K562 (cell line): ENCODE data around the gene ZDHHC17. TPM values are rescaled to one million over a fixed set of nuclear protein-coding genes. Genes with fewer than 3 reads are reported as not detected.

Experiments used
- CREM ChIP-seq: IDR thresholded peaks from 2 replicates; pipeline ENCODE4 v1.6.1; 2014; ENCODE audit warnings: antibody characterized with exemption, low read depth
- MCM2 ChIP-seq: fragments of 450-650 bp; IDR thresholded peaks from 2 replicates; pipeline ENCODE4 v1.6.1; 2017; ENCODE audit warnings: low read depth, mild to moderate bottlenecking
- RAD21 ChIP-seq, 2 experiments: fragments of 250-450 bp in 1 of 2; fragments of 450-650 bp in 1 of 2; sonication (Bioruptor Pico) in 1 of 2; formaldehyde crosslinking in 1 of 2; IDR thresholded peaks in 1 of 2; conservative IDR thresholded peaks in 1 of 2; 2 replicates each; pipeline versions ENCODE4 v1.4.0 to v1.8.0; 2020 to 2022; ENCODE audit warnings: mild to moderate bottlenecking in 2 of 2, moderate library complexity in 1 of 2
- RBM17 ChIP-seq: fragments of 200-400 bp; formaldehyde crosslinking; IDR thresholded peaks from 2 replicates; pipeline ENCODE4 v1.6.1; 2017; ENCODE audit warnings: low read depth, mild to moderate bottlenecking, low read length, borderline replicate concordance
- SMAD3 ChIP-seq: fragments of 450-650 bp; formaldehyde crosslinking; conservative IDR thresholded peaks from 2 replicates; pipeline ENCODE4 v1.4.0; 2020; ENCODE audit warnings: mild to moderate bottlenecking
- TAL1 ChIP-seq: fragments of 450-650 bp; IDR thresholded peaks from 2 replicates; pipeline ENCODE4 v1.6.1; 2016; ENCODE audit warnings: mild to moderate bottlenecking
- ZBTB40 ChIP-seq, 2 experiments: fragments of 450-650 bp in 1 of 2; sonication (generic) in 1 of 2; formaldehyde crosslinking in 1 of 2; IDR thresholded peaks; 2 replicates each; pipeline versions ENCODE4 v1.7.1 to v1.9.0; 2016 to 2022; ENCODE audit warnings: inconsistent platforms in 1 of 2, mild to moderate bottlenecking in 1 of 2, missing genetic modification reagents in 1 of 2
- ZNF561 ChIP-seq: fragments of 450-650 bp; formaldehyde crosslinking; conservative IDR thresholded peaks from 2 replicates; pipeline ENCODE4 v1.4.0; 2020; ENCODE audit warnings: mild to moderate bottlenecking, moderate library complexity
- ZNF830 ChIP-seq: fragments of 250-450 bp; sonication (Bioruptor Pico); IDR thresholded peaks from 2 replicates; pipeline ENCODE4 v1.5.0; 2021; ENCODE audit warnings: mild to moderate bottlenecking
- polyA plus RNA-seq, 8 experiments: library from polyadenylated mRNA; depleted of rRNA in 4 of 8; stranded (reverse) in 5 of 8; unstranded in 3 of 8; fragments of >200 nt; fragmentation: Nextera tagmentation in 2 of 8; fragmentation: Illumina TruSeq in 1 of 8; extraction: Ambion mirVana in 2 of 8; extraction: Trizol in 1 of 8; gene quantifications; 2 replicates each; pipeline versions ENCODE4 v1.2.1 to v1.2.3, GENCODE V29; 2011 to 2014; ENCODE audit warnings: inconsistent platforms in 1 of 8, missing spikeins in 1 of 8
- total RNA-seq, 7 experiments: library from RNA; depleted of rRNA in 6 of 7; stranded (reverse); fragments of >200 nt in 6 of 7; fragmentation: Illumina TruSeq in 2 of 7; extraction: Trizol in 2 of 7; gene quantifications; 2 replicates each; pipeline versions ENCODE4 v1.2.1 to v1.2.3, GENCODE V29; 2011 to 2021; ENCODE audit warnings: low replicate concordance in 1 of 7
- TF ChIP-seq, protein P1 (sequence below): sonication (generic); formaldehyde crosslinking; IDR thresholded peaks from 2 replicates; pipeline ENCODE4 v1.8.0; 2022; ENCODE audit warnings: mild to moderate bottlenecking, missing genetic modification reagents
- TF ChIP-seq, protein P2 (sequence below): sonication (generic); formaldehyde crosslinking; IDR thresholded peaks from 2 replicates; pipeline ENCODE4 v1.8.0; 2023; ENCODE audit warnings: mild to moderate bottlenecking, missing genetic modification reagents

ZDHHC17 gene
- total and polyA plus RNA-seq, 9 of the 15 experiments (the other 6 are each of a cell fraction or from before 2014, with no cell fraction given): 6.7 to 66.0 (median 27.5) TPM

GRCh38 chr12:76763746-76764675 lies at the start of gene ZDHHC17 (continued):
- TF ChIP-seq, protein P1, sequence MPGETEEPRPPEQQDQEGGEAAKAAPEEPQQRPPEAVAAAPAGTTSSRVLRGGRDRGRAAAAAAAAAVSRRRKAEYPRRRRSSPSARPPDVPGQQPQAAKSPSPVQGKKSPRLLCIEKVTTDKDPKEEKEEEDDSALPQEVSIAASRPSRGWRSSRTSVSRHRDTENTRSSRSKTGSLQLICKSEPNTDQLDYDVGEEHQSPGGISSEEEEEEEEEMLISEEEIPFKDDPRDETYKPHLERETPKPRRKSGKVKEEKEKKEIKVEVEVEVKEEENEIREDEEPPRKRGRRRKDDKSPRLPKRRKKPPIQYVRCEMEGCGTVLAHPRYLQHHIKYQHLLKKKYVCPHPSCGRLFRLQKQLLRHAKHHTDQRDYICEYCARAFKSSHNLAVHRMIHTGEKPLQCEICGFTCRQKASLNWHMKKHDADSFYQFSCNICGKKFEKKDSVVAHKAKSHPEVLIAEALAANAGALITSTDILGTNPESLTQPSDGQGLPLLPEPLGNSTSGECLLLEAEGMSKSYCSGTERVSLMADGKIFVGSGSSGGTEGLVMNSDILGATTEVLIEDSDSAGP: no peak
- TF ChIP-seq MCM2 (no peak), ZNF561 (CRISPR knock-in tag) (no peak), ZBTB40 (IDR thresholded peaks at IDR 0.05) (no peak), ZBTB40 (CRISPR knock-in tag; IDR thresholded peaks at IDR 0.05) (no peak), RBM17 (no peak), ZNF830 (CRISPR knock-in tag) (no peak), TAL1 (no peak), RAD21 (CRISPR knock-in tag; conservative IDR thresholded peaks at IDR 0.05 in 1 of 2, IDR thresholded peaks at IDR 0.05 in 1 of 2) (no peak), SMAD3 (CRISPR knock-in tag) (no peak), CREM (peak; percentile 38; the same call in 1 of the 2 replicates)
- TF ChIP-seq, protein P2, sequence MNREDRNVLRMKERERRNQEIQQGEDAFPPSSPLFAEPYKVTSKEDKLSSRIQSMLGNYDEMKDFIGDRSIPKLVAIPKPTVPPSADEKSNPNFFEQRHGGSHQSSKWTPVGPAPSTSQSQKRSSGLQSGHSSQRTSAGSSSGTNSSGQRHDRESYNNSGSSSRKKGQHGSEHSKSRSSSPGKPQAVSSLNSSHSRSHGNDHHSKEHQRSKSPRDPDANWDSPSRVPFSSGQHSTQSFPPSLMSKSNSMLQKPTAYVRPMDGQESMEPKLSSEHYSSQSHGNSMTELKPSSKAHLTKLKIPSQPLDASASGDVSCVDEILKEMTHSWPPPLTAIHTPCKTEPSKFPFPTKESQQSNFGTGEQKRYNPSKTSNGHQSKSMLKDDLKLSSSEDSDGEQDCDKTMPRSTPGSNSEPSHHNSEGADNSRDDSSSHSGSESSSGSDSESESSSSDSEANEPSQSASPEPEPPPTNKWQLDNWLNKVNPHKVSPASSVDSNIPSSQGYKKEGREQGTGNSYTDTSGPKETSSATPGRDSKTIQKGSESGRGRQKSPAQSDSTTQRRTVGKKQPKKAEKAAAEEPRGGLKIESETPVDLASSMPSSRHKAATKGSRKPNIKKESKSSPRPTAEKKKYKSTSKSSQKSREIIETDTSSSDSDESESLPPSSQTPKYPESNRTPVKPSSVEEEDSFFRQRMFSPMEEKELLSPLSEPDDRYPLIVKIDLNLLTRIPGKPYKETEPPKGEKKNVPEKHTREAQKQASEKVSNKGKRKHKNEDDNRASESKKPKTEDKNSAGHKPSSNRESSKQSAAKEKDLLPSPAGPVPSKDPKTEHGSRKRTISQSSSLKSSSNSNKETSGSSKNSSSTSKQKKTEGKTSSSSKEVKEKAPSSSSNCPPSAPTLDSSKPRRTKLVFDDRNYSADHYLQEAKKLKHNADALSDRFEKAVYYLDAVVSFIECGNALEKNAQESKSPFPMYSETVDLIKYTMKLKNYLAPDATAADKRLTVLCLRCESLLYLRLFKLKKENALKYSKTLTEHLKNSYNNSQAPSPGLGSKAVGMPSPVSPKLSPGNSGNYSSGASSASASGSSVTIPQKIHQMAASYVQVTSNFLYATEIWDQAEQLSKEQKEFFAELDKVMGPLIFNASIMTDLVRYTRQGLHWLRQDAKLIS (CRISPR knock-in tag): peak; percentile 90; the same call in 1 of the 2 replicates
